ENCODE measurements around the gene MIOX. TPM values are rescaled to one million over a fixed set of nuclear protein-coding genes. Genes with fewer than 3 reads are reported as not detected.
A peak's percentile ranks its signal among the peaks of the same experiment; 100 is the strongest.

Gene MIOX
- polyA plus RNA-seq, 4 donors: 0.28 to 0.44 TPM; not detected in 2

DNA sequence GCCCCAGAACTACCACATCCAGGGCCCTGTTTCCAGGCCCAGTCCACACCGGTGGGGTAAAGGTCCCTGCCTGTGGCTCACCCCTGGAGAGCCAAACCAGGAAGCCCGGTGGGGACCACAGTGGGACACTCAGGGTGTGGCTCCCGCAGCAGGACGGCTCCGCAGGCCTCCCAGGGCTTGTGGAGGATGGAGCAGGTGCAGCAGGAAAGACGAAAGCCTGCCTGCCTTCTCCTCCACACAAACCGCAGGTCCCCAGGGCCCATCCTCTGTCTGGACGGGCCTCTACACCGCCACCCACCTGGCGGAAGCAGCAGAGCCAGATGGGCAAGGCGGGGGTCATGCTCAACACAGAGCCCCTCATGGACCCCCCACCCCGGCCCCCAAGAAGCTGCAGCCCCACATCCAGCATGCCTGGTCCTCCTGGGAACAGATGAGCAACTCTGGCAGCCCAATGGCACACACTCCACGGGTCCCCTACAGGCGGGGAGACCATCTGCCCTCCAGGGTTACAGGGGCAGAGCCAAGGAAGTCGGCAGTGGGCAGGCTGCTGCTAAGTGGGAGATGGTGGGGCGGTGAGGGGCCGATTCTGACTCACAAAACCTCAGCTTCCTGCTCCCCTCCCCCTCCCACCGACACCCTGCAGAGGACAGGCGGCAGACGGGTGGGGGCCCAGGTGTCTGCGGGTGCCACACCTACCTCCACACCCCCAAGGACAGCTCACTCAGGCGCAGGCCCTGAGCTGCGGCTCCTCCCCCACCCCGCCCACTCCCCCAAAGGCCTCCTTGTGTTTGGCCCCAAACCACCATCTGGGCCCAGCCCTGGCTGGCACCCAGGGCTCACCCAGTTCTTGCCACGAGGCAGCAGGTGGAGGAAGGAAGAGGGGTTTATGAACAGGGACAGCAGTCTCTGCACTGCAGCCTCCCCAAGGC is 17.0 kb upstream of the MIOX start:
- no peaks in the 10 kb centered on the region for H3K27me3 ChIP-seq (ENCODE audit: control insufficient read depth in 3 of 3, insufficient read depth in 3 of 3, low read length in 3 of 3)
- no peak for FAIRE-seq
- WGBS, 3 donors: 10 to 32% (median 15%) methylated on average over 19 to 25 of the region's 25 CpGs
- H3K4me3 ChIP-seq (ENCODE audit: low read depth in 1 of 3, low read length in 3 of 3): peak overlapping the region in 1 of 3 donors; percentile 18
- peak; percentile 88 to 92 for DNase-seq
- H3K4me1 ChIP-seq (ENCODE audit: control insufficient read depth in 3 of 3, insufficient read depth in 2 of 3, low read depth in 1 of 3, low read length in 2 of 3): peaks cover 10 to 44% (median 26%) of the 10 kb centered on the region in 3 donors
- H3K36me3 ChIP-seq (ENCODE audit: control insufficient read depth in 3 of 3, insufficient read depth in 2 of 3, low read depth in 1 of 3, low read length in 3 of 3): peaks cover 13 to 83% (median 28%) of the 10 kb centered on the region in 3 donors
- no peaks in the 10 kb centered on the region for H3K9me3 ChIP-seq (ENCODE audit: control insufficient read depth in 2 of 2, insufficient read depth in 1 of 2, low read depth in 1 of 2, low read length in 1 of 2)
- peak overlapping the region; percentile 64 to 95 (median 79) for H3K27ac ChIP-seq (ENCODE audit: low read depth in 1 of 3, low read length in 2 of 3)

DNA sequence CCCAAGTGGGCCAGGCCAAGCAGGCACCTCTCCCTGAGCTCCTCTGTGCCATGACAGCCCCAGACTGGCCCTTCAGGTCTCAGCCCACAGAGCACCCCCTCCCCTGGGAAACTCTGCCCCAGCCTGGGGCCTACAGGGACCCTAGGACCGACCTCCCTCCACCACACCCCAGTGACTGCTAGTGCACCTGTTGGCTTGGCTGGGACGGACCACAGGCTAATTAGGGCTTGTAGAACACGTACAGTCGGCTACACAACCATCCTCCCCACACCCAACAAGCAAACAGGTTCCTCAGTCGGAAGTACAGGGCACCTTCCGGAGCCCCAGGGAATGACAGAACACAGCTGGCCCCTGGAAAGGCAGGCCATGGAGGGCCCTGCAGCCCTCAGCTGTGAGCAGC is 16.2 kb upstream of the MIOX start:
- Histone ChIP-seq H3K4me1 (ENCODE audit: control insufficient read depth in 3 of 3, insufficient read depth in 2 of 3, low read depth in 1 of 3, low read length in 2 of 3) (peaks cover 10 to 48% (median 26%) of the 10 kb centered on the region in 3 donors), H3K9me3 (ENCODE audit: control insufficient read depth in 2 of 2, insufficient read depth in 1 of 2, low read depth in 1 of 2, low read length in 1 of 2) (no peaks in the 10 kb centered on the region), H3K27me3 (ENCODE audit: control insufficient read depth in 3 of 3, insufficient read depth in 3 of 3, low read length in 3 of 3) (no peaks in the 10 kb centered on the region), H3K4me3 (ENCODE audit: low read depth in 1 of 3, low read length in 3 of 3) (no peak overlapping the region), H3K36me3 (ENCODE audit: control insufficient read depth in 3 of 3, insufficient read depth in 2 of 3, low read depth in 1 of 3, low read length in 3 of 3) (peaks cover 7 to 75% (median 22%) of the 10 kb centered on the region in 3 donors), H3K27ac (ENCODE audit: low read depth in 1 of 3, low read length in 2 of 3) (peak overlapping the region; percentile 64 to 95 (median 79))
- no peak for FAIRE-seq
- 5 to 46% (median 14%) methylated on average over 6 of the region's 6 CpGs for WGBS, 3 donors
- peak; percentile 69 to 71 for DNase-seq

- Histone ChIP-seq H3K27ac (ENCODE audit: low read depth in 1 of 3, low read length in 2 of 3) (peak overlapping the region; percentile 24 to 95 (median 79)), H3K36me3 (ENCODE audit: control insufficient read depth in 3 of 3, insufficient read depth in 2 of 3, low read depth in 1 of 3, low read length in 3 of 3) (peaks cover 7 to 66% (median 14%) of the 10 kb centered on the region in 3 donors), H3K9me3 (ENCODE audit: control insufficient read depth in 2 of 2, insufficient read depth in 1 of 2, low read depth in 1 of 2, low read length in 1 of 2) (no peaks in the 10 kb centered on the region), H3K4me1 (ENCODE audit: control insufficient read depth in 3 of 3, insufficient read depth in 2 of 3, low read depth in 1 of 3, low read length in 2 of 3) (peaks cover 10 to 50% (median 26%) of the 10 kb centered on the region in 3 donors), H3K4me3 (ENCODE audit: low read depth in 1 of 3, low read length in 3 of 3) (no peak overlapping the region), H3K27me3 (ENCODE audit: control insufficient read depth in 3 of 3, insufficient read depth in 3 of 3, low read length in 3 of 3) (no peaks in the 10 kb centered on the region)
- DNase-seq: no peak
- WGBS, 3 donors: 66 to 79% (median 70%) methylated on average over 21 of the region's 21 CpGs
- FAIRE-seq: no peak
Measured at GRCh38 chr22:50471197-50471847, 15.3 kb upstream of the MIOX start.

GRCh38 chr22:50471962-50472361 is 14.7 kb upstream of the MIOX start:
- no peaks in the 10 kb centered on the region for H3K9me3 ChIP-seq (ENCODE audit: control insufficient read depth in 2 of 2, insufficient read depth in 1 of 2, low read depth in 1 of 2, low read length in 1 of 2)
- H3K36me3 ChIP-seq (ENCODE audit: control insufficient read depth in 3 of 3, insufficient read depth in 2 of 3, low read depth in 1 of 3, low read length in 3 of 3): peaks cover under 1 to 60% (median 8%) of the 10 kb centered on the region in 3 donors
- FAIRE-seq (no peak), DNase-seq (no peak)
- peaks cover 10 to 50% (median 26%) of the 10 kb centered on the region in 3 donors for H3K4me1 ChIP-seq (ENCODE audit: control insufficient read depth in 3 of 3, insufficient read depth in 2 of 3, low read depth in 1 of 3, low read length in 2 of 3)
- no peak overlapping the region for H3K4me3 ChIP-seq (ENCODE audit: low read depth in 1 of 3, low read length in 3 of 3)
- 62 to 73% (median 70%) methylated on average over 5 of the region's 5 CpGs for WGBS, 3 donors
- H3K27ac ChIP-seq (ENCODE audit: low read depth in 1 of 3, low read length in 2 of 3): no peak overlapping the region
- no peaks in the 10 kb centered on the region for H3K27me3 ChIP-seq (ENCODE audit: control insufficient read depth in 3 of 3, insufficient read depth in 3 of 3, low read length in 3 of 3)

DNA sequence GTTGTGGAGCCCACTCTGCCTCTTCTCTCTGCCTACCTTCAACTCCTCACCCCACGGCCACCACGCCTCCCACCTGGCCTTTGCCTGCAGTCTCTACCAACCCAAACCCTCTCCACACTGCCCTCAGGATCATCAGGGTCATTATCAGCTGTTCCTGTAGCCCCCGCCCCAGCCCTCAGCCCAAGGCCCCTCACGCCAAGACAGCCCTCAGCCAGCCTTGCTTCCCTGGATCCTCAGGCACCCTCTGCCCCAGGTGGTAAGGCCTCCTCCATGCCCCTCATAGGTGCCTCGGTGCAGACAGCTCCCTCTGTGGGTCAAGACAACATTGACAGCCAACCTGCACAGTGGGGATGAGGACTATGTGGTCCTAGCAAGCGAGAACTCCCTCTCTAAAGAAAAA is 13.6 kb upstream of the MIOX start:
- Histone ChIP-seq H3K27ac (ENCODE audit: low read depth in 1 of 3, low read length in 2 of 3) (peak overlapping the region in 1 of 3 donors; percentile 13), H3K9me3 (ENCODE audit: control insufficient read depth in 2 of 2, insufficient read depth in 1 of 2, low read depth in 1 of 2, low read length in 1 of 2) (no peaks in the 10 kb centered on the region), H3K27me3 (ENCODE audit: control insufficient read depth in 3 of 3, insufficient read depth in 3 of 3, low read length in 3 of 3) (peaks cover 0 to 5% (median 0%) of the 10 kb centered on the region in 3 donors), H3K4me3 (ENCODE audit: low read depth in 1 of 3, low read length in 3 of 3) (peak overlapping the region in 2 of 3 donors; percentile 55 to 75), H3K36me3 (ENCODE audit: control insufficient read depth in 3 of 3, insufficient read depth in 2 of 3, low read depth in 1 of 3, low read length in 3 of 3) (peaks cover 0 to 49% (median 0%) of the 10 kb centered on the region in 3 donors), H3K4me1 (ENCODE audit: control insufficient read depth in 3 of 3, insufficient read depth in 2 of 3, low read depth in 1 of 3, low read length in 2 of 3) (peaks cover 10 to 50% (median 26%) of the 10 kb centered on the region in 3 donors)
- FAIRE-seq: no peak
- peak; percentile 45 to 53 for DNase-seq
- 68 to 75% (median 68%) methylated on average over 6 of the region's 6 CpGs for WGBS, 3 donors

DNA sequence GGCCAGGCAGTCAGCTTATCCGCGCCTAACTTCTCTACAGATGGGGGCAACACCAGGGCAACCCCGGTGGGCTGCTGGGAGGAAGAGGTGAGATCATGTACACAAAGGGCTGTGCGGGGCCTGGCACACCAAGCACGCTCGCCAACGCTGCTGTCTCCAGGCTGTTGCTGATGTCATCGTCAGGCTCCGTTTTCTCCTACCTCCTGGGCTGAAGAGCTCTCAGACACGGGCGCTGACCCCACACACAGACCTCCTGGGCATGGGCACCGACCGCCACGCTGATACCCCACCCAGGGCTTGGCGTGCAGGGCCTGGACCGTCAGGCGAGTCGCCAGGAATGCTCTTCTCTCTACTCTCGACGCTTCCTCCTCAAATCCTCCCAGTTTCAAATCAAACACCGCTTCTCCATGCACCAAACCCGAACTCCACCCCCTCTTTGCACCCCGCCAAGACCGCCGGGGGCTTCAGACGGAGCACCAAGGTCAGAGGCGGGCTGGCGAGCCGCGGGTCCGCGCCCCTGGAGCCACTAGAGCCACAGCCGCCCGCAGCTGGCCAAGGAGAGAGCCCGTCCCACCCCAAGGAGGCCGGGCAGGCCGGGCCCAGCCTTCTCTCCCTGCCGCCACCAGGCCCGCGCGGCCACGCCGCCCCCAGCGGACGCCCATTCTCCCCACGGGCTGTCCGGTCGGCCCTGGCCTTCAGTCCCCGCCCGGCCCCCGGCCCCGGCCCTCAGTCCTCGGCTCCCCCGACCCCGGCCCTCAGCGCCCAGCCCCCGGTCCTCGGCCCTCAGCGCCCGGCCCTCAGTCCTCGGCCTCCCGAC is 12.6 kb upstream of the MIOX start:
- H3K27me3 ChIP-seq (ENCODE audit: control insufficient read depth in 3 of 3, insufficient read depth in 3 of 3, low read length in 3 of 3): peaks cover 0 to 11% (median 0%) of the 10 kb centered on the region in 3 donors
- H3K9me3 ChIP-seq (ENCODE audit: control insufficient read depth in 2 of 2, insufficient read depth in 1 of 2, low read depth in 1 of 2, low read length in 1 of 2): no peaks in the 10 kb centered on the region
- H3K4me3 ChIP-seq (ENCODE audit: low read depth in 1 of 3, low read length in 3 of 3): peak overlapping the region; percentile 55 to 87 (median 75)
- H3K4me1 ChIP-seq (ENCODE audit: control insufficient read depth in 3 of 3, insufficient read depth in 2 of 3, low read depth in 1 of 3, low read length in 2 of 3): peaks cover 10 to 49% (median 26%) of the 10 kb centered on the region in 3 donors
- FAIRE-seq (no peak), DNase-seq (peak; percentile 40 to 62)
- H3K27ac ChIP-seq (ENCODE audit: low read depth in 1 of 3, low read length in 2 of 3): peak overlapping the region in 2 of 3 donors; percentile 31 to 66
- H3K36me3 ChIP-seq (ENCODE audit: control insufficient read depth in 3 of 3, insufficient read depth in 2 of 3, low read depth in 1 of 3, low read length in 3 of 3): peaks cover 0 to 39% (median 0%) of the 10 kb centered on the region in 3 donors
- 3 to 5% (median 4%) methylated on average over 32 to 62 of the region's 62 CpGs for WGBS, 3 donors

DNA sequence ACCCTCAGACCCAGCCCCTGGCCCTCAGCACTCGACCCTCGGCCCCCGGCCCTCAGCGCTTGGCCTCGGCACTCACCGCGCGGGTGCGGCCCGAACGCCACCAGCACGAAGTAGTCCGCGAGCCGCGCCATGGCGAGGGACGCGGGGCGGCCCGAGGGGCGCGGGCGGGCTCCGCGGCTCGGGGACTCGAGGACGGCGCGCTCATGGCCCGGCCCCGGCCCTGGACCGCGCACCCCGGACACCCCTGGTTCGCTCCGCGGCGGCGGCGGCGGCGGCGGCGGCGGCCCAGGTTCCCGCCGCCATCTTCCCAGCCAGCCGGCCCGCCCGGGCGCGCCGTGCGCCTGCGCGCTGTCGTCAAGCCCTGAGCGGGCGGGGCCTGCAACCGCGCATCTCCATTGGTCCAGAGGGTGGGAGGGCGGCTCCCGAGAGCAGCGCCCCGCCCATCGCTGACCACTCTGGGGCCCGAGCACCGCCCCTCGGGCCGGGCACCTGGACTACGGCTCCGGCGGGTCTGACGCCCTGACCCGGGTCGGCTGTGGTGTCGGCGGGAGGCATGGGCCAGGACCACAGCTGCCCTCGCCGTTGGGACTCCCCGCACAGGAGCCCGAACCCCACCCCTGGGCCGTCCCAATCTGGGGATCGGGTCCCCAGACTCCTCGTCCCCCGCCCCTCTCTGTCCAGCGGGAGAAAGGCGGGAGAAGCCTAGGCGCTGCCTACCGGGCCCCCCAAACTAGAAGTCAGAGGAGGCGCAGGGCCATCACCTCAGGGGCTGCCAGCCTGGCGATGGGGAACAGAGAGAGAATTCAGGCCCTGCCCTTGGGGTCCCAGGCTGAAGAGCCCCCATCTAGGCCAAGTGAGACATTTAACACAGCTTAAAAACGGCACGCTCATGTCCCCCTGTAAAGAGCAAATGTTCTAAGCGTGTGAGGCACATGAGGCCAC is 11.7 kb upstream of the MIOX start, which contains the start of gene SBF1:
TSS of gene SBF1 (minus strand) at position 326 of the 942 bp plus-strand sequence. CDS start at position 131, 195 bp downstream.
- Histone ChIP-seq H3K4me3 (ENCODE audit: low read depth in 1 of 3, low read length in 3 of 3) (peak within 1 kb of the TSS; percentile 70 to 87 (median 75)), H3K36me3 (ENCODE audit: control insufficient read depth in 3 of 3, insufficient read depth in 2 of 3, low read depth in 1 of 3, low read length in 3 of 3) (peaks cover 0 to 35% (median 0%) of the 10 kb centered on the region in 3 donors), H3K27me3 (ENCODE audit: control insufficient read depth in 3 of 3, insufficient read depth in 3 of 3, low read length in 3 of 3) (peaks cover 0 to 18% (median 0%) of the 10 kb centered on the region in 3 donors), H3K4me1 (ENCODE audit: control insufficient read depth in 3 of 3, insufficient read depth in 2 of 3, low read depth in 1 of 3, low read length in 2 of 3) (peaks cover 9 to 40% (median 23%) of the 10 kb centered on the region in 3 donors), H3K27ac (ENCODE audit: low read depth in 1 of 3, low read length in 2 of 3) (peak within 1 kb of the TSS; percentile 31 to 66 (median 65)), H3K9me3 (ENCODE audit: control insufficient read depth in 2 of 2, insufficient read depth in 1 of 2, low read depth in 1 of 2, low read length in 1 of 2) (no peaks in the 10 kb centered on the region)
- WGBS, 3 donors: 2 to 6% (median 2%) methylated on average over 28 to 97 of the region's 97 CpGs
- FAIRE-seq (no peak), DNase-seq (peak; percentile 90 to 96)

All from small intestine (tissue), 7 donors.